Kidney (tissue), 14 donors: ENCODE data around the gene ATP11B. TPM values are rescaled to one million over a fixed set of nuclear protein-coding genes. Genes with fewer than 3 reads are reported as not detected.

ENCODE experiments used
- DNase-seq, 5 donors: peaks; one replicate each; pipeline ENCODE4 v3.0.0-alpha.2; 2013 to 2020
- FAIRE-seq: peaks from 2 replicates; lab custom pipeline; 2012; peaks lifted over from hg19 to GRCh38; lab: Jason Lieb, UNC
- H3K27ac ChIP-seq, 2 donors: one replicate each; pipeline ENCODE4 v1.7.0; 2013; ENCODE audit warnings: low read depth in 2 of 2, low read length in 2 of 2, inconsistent platforms in 1 of 2
- H3K27me3 ChIP-seq: one replicate; pipeline ENCODE4 v1.7.1; 2013; ENCODE audit warnings: low read length, inconsistent platforms; ENCODE audit not compliant: control insufficient read depth, insufficient read depth
- H3K36me3 ChIP-seq, 3 donors: one replicate each; pipeline versions ENCODE4 v1.7.0 to v1.7.1; 2013; ENCODE audit warnings: low read length in 3 of 3, control low read depth in 1 of 3, inconsistent platforms in 1 of 3; ENCODE audit not compliant: insufficient read depth in 3 of 3, control insufficient read depth in 2 of 3
- H3K4me1 ChIP-seq, 3 donors: one replicate each; pipeline versions ENCODE4 v1.7.0 to v1.7.1; 2013; ENCODE audit warnings: low read length in 3 of 3, inconsistent platforms in 1 of 3, low read depth in 1 of 3; ENCODE audit not compliant: control insufficient read depth in 2 of 3, insufficient read depth in 2 of 3
- H3K4me3 ChIP-seq, 3 donors: one replicate each; pipeline versions ENCODE4 v1.7.0 to v1.8.1; 2013; ENCODE audit warnings: low read length in 3 of 3, control low read depth in 1 of 3, inconsistent platforms in 1 of 3
- H3K9ac ChIP-seq, 3 donors: one replicate each; pipeline versions ENCODE4 v1.7.0 to v1.7.1; 2013; ENCODE audit warnings: low read length in 3 of 3, control low read depth in 1 of 3, inconsistent platforms in 1 of 3
- H3K9me3 ChIP-seq, 3 donors: one replicate each; pipeline versions ENCODE4 v1.7.0 to v1.7.1; 2013; ENCODE audit warnings: low read length in 3 of 3, control low read depth in 1 of 3, inconsistent platforms in 1 of 3; ENCODE audit not compliant: control insufficient read depth in 2 of 3, insufficient read depth in 1 of 3
- intact Hi-C: fragments of 100-400 bp; cut with DNase I; formaldehyde crosslinking; loops from one replicate; pipeline ENCODE4 v1.11.1; 2022
- polyA plus RNA-seq: library from polyadenylated mRNA; stranded (reverse); fragments of 350-450 nt; fragmentation: Illumina TruSeq; extraction: RNeasy Lipid Tissue Mini Kit (QIAGEN cat#74804); gene quantifications from one replicate; pipeline ENCODE4 v1.2.3, GENCODE V29; 2014; ENCODE audit warnings: low read depth, low replicate concordance; ENCODE audit not compliant: insufficient read depth
- total RNA-seq: library from RNA; stranded (reverse); fragmentation: NEBNext Ultra II Directional; extraction: Animal tissue kit (Norgen Biotek cat#: 25700); gene quantifications from one replicate; pipeline ENCODE4 v1.2.1, GENCODE V29; 2021
- TF ChIP-seq, protein P1 (sequence below): IDR thresholded peaks from 3 replicates; pipeline ENCODE4 v1.5.1; 2012; ENCODE audit warnings: mild to moderate bottlenecking, moderate library complexity, borderline replicate concordance; ENCODE audit not compliant: insufficient read depth; ENCODE audit errors: extremely low read depth
- donor health status: control.
- donor health status: control.
- donor health status: control.
- donor health status: control.
- donor health status: control.
- donor health status: DM: yes; HTN: yes; CAD: no.
- donor health status: Normal renal cell carcinoma (clear cell type).

The ATP11B gene
- total and polyA plus RNA-seq, 2 donors from 2014 or later: 8.0 to 65.0 TPM

DNA sequence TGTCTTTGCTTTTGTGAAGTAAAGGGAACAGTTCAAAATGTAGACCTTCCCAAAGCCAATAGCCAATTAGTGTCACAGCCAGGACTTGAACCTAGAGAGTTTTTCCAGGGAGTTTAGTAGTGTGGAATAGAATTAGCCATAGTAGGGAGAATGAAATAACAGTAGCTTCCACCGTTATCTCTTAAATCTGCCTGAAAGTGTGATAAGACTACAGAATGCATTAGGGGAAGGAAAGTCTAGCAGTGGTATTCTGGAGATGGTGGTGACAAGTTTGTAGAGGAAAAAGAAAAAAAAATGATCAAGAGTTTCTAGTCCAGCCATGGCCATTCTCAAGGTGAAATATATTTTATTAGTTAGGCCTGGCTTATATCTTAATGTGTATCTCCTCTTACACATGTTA lies 13.8 kb downstream of the ATP11B start:
- Histone ChIP-seq H3K27me3 (no peaks in the 10 kb centered on the region), H3K9ac (no peak overlapping the region), H3K27ac (no peak overlapping the region), H3K4me3 (no peak overlapping the region), H3K4me1 (peaks cover 0 to 2% (median 2%) of the 10 kb centered on the region in 3 donors), H3K9me3 (no peaks in the 10 kb centered on the region), H3K36me3 (no peaks in the 10 kb centered on the region)
- TF ChIP-seq, protein P1, sequence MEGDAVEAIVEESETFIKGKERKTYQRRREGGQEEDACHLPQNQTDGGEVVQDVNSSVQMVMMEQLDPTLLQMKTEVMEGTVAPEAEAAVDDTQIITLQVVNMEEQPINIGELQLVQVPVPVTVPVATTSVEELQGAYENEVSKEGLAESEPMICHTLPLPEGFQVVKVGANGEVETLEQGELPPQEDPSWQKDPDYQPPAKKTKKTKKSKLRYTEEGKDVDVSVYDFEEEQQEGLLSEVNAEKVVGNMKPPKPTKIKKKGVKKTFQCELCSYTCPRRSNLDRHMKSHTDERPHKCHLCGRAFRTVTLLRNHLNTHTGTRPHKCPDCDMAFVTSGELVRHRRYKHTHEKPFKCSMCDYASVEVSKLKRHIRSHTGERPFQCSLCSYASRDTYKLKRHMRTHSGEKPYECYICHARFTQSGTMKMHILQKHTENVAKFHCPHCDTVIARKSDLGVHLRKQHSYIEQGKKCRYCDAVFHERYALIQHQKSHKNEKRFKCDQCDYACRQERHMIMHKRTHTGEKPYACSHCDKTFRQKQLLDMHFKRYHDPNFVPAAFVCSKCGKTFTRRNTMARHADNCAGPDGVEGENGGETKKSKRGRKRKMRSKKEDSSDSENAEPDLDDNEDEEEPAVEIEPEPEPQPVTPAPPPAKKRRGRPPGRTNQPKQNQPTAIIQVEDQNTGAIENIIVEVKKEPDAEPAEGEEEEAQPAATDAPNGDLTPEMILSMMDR: no peak
- FAIRE-seq (no peak), DNase-seq (no peak)
- intact Hi-C loops: no loop called here

- FAIRE-seq: no peak
- Histone ChIP-seq H3K9ac (no peak overlapping the region), H3K36me3 (no peaks in the 10 kb centered on the region), H3K27ac (no peak overlapping the region), H3K4me3 (no peak overlapping the region), H3K4me1 (peaks cover 0 to 2% (median 0%) of the 10 kb centered on the region in 3 donors), H3K27me3 (no peaks in the 10 kb centered on the region), H3K9me3 (no peaks in the 10 kb centered on the region)
- TF ChIP-seq, protein P1: no peak
- intact Hi-C loops: no loop called here
- no peak for DNase-seq
These were observed 14.9 kb downstream of the ATP11B start for GRCh38 chr3:182808041-182808770.

- TF ChIP-seq, protein P1: no peak
- DNase-seq: no peak
- Histone ChIP-seq H3K4me3 (no peak overlapping the region), H3K27me3 (no peaks in the 10 kb centered on the region), H3K36me3 (no peaks in the 10 kb centered on the region), H3K9ac (no peak overlapping the region), H3K9me3 (no peaks in the 10 kb centered on the region), H3K4me1 (peaks cover 0 to 2% (median 0%) of the 10 kb centered on the region in 3 donors), H3K27ac (no peak overlapping the region)
- no peak for FAIRE-seq
- intact Hi-C loops: no loop called here
These were observed 16.2 kb downstream of the ATP11B start for GRCh38 chr3:182809531-182809930.
